Dendritic cell treated with granulocyte-macrophage colony-stimulating factor and Interleukin-4, amounts not matched to agents 40 ng/mL and 50 ng/mL, for 4 days (primary cell): ENCODE measurements around the gene DHCR24.

ENCODE experiments used
- H3K27ac Mint-ChIP-seq: one replicate; pipeline ENCODE4 v1.8.0; 2022; ENCODE audit warnings: mild to moderate bottlenecking, mixed read lengths
- H3K27me3 Mint-ChIP-seq: one replicate; pipeline ENCODE4 v1.8.0; 2022; ENCODE audit warnings: mild to moderate bottlenecking, mixed read lengths
- H3K36me3 Mint-ChIP-seq: one replicate; pipeline ENCODE4 v1.8.0; 2022; ENCODE audit warnings: low read depth, mixed read lengths
- H3K4me1 Mint-ChIP-seq: one replicate; pipeline ENCODE4 v1.8.0; 2022; ENCODE audit warnings: low read depth, mixed read lengths
- H3K4me3 Mint-ChIP-seq: one replicate; pipeline ENCODE4 v1.8.0; 2022; ENCODE audit warnings: mild to moderate bottlenecking, moderate library complexity, mixed read lengths
- H3K9me3 Mint-ChIP-seq: one replicate; pipeline ENCODE4 v1.8.0; 2022; ENCODE audit warnings: mixed read lengths
- intact Hi-C: fragments of 100-400 bp; cut with micrococcal nuclease; formaldehyde crosslinking; loops from one replicate; pipeline ENCODE4 v1.15.0; 2022

DHCR24 gene

GRCh38 chr1:54837002-54837853 lies 49.8 kb downstream of the DHCR24 start:
- Mint-ChIP-seq H3K4me1 (peaks cover 5% of the 10 kb centered on the region), H3K27ac (no peak overlapping the region), H3K4me3 (no peak overlapping the region), H3K36me3 (no peaks in the 10 kb centered on the region), H3K27me3 (no peaks in the 10 kb centered on the region), H3K9me3 (no peaks in the 10 kb centered on the region)
- intact Hi-C loops = no loop called here

DNA sequence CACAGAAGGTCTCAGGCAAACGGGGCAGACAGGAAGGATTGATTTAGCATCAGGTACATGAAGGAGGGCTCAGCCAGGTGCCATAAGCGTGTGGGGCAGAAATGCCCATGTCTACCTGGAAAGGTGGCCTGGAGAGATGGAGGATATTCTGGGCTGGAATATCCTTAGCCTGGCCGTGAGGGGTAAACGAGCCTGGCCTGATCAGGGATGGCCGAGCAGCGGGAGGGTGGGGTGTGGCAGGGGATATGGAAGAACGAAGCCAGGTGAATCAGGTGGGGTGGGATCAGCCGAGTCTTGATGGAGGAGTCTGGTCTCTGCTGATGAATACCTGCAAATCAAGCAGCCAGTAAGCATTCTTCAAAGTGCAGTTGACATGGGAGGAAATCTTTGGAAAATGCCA lies 50.4 kb downstream of the DHCR24 start:
- H3K9me3 Mint-ChIP-seq = peaks cover 3% of the 10 kb centered on the region
- H3K36me3 Mint-ChIP-seq = no peaks in the 10 kb centered on the region

GRCh38 chr1:54835970-54836369 lies 51.0 kb downstream of the DHCR24 start:
- H3K4me1 Mint-ChIP-seq = no peaks in the 10 kb centered on the region
- no peaks in the 10 kb centered on the region for H3K36me3 Mint-ChIP-seq
- no peak overlapping the region for H3K27ac Mint-ChIP-seq
- H3K27me3 Mint-ChIP-seq = no peaks in the 10 kb centered on the region
- no peak overlapping the region for H3K4me3 Mint-ChIP-seq
- intact Hi-C loops = no loop called here
- H3K9me3 Mint-ChIP-seq = peaks cover 9% of the 10 kb centered on the region

More for the DNA sequence above, 50.4 kb downstream of the DHCR24 start:
- Mint-ChIP-seq H3K27me3 (no peaks in the 10 kb centered on the region), H3K4me3 (no peak overlapping the region), H3K4me1 (peaks cover 1% of the 10 kb centered on the region), H3K27ac (no peak overlapping the region)
- intact Hi-C loops = no loop called here

GRCh38 chr1:54835131-54835898 lies 51.7 kb downstream of the DHCR24 start:
- Mint-ChIP-seq H3K4me1 (no peaks in the 10 kb centered on the region), H3K4me3 (no peak overlapping the region), H3K27ac (no peak overlapping the region), H3K36me3 (no peaks in the 10 kb centered on the region), H3K9me3 (peaks cover 15% of the 10 kb centered on the region), H3K27me3 (no peaks in the 10 kb centered on the region)
- intact Hi-C loops = no loop called here

- no peak overlapping the region for H3K4me3 Mint-ChIP-seq
- no peaks in the 10 kb centered on the region for H3K36me3 Mint-ChIP-seq
- no peaks in the 10 kb centered on the region for H3K27me3 Mint-ChIP-seq
- no peak overlapping the region for H3K27ac Mint-ChIP-seq
- H3K4me1 Mint-ChIP-seq = no peaks in the 10 kb centered on the region
- intact Hi-C loops = no loop called here
- peaks cover 15% of the 10 kb centered on the region for H3K9me3 Mint-ChIP-seq
Observed at GRCh38 chr1:54834007-54834541, 52.9 kb downstream of the DHCR24 start.

DNA sequence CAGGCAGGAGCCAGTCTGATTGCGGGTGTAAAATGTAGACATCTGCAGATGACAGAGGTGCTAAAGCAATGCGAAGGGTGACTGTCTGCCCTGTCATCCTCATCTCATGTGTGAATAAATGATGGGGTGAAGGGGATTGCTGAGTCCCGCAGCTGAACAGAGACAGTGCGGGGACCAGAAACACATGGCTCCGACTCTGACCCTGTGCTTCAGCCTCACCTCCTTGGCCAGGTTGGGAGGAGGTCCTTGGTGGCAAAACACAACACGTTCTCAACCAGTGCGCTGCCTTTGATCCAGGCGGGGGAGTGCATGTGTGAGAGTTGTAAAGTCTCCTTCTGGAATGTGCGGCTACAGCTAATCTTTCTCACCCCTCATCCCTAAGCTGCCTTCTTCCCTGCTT lies 53.9 kb downstream of the DHCR24 start:
- intact Hi-C loops = no loop called here

DNA sequence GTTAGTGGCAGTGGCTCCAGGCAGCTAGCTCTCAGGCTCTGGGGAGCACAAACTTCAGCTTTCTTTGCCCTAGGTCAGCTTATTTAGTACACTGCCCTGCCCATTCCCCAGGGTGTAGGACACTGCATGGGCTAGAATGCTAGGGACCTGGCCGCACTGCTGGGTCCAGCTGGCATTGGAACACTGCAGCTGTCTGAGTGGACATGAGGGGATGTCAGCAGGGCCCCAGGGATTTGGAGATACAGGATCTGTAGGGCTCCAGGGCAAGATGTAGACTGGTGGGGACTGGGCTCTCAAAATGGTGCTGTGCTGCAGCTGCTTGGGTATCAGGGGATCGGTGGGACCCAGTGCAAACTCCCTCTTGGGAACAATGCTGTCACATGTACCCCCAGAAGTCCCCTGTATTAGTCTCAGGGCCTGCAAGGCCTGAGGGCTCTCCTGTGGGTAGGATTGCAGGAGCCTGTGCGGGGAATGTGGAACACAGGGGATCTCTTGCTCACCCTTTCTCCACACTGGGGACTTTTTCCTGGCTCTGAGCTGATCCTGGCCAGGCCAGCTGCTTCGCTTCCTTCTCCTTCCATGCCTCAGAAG lies 60.7 kb downstream of the DHCR24 start:
- H3K4me3 Mint-ChIP-seq = no peak overlapping the region
- no peaks in the 10 kb centered on the region for H3K36me3 Mint-ChIP-seq
- intact Hi-C loops = no loop called here
- no peaks in the 10 kb centered on the region for H3K4me1 Mint-ChIP-seq
- peaks cover 2% of the 10 kb centered on the region for H3K27me3 Mint-ChIP-seq
- H3K9me3 Mint-ChIP-seq = peaks cover 54% of the 10 kb centered on the region
- no peak overlapping the region for H3K27ac Mint-ChIP-seq

More for the DNA sequence above, 53.9 kb downstream of the DHCR24 start:
- Mint-ChIP-seq H3K9me3 (peaks cover 19% of the 10 kb centered on the region), H3K27me3 (no peaks in the 10 kb centered on the region), H3K27ac (no peak overlapping the region), H3K36me3 (no peaks in the 10 kb centered on the region), H3K4me3 (no peak overlapping the region), H3K4me1 (no peaks in the 10 kb centered on the region)

DNA sequence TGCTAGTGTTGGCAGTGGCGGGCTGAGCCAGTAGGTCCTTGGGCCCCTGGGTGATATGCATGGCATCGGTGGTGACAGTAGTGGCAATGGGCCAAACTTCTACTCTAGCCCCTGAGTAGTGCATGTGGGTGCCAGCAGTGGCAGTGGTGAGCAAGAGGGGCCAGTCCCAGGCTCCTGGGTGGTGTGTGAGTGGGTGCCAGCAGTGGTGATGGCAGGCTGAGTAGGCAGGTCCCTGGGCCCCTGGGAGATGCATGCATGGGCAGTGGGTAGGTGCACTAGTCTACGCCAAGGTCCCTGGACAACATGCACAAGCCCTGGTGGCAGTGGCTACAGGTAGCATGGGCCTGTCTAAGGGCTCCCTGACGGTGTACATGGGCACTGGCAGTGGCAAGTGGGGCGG lies 61.3 kb downstream of the DHCR24 start:
- Mint-ChIP-seq H3K27ac (no peak overlapping the region), H3K9me3 (peaks cover 48% of the 10 kb centered on the region), H3K27me3 (peaks cover 2% of the 10 kb centered on the region), H3K4me3 (no peak overlapping the region), H3K4me1 (no peaks in the 10 kb centered on the region), H3K36me3 (no peaks in the 10 kb centered on the region)
- intact Hi-C loops = no loop called here

DNA sequence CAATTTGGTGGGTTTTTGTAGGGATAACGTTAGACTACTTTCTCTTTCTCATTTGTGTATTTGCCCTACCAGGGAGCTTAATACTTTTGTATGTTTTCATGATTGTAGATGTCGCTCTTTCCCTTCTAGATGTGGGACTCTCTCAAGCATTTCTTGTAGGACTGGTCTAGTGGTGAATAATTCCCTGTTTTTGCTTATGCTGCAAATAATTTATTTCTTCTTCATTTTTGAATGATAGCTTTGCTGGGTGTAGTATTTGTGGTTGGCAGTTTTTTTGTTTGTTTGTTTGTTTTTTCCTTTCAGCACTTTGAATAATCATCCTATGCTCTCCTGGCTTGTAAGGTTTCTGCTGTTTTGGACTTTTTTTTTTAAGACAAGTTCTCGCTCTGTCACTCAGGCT lies 63.3 kb downstream of the DHCR24 start:
- intact Hi-C loops = no loop called here
- no peak overlapping the region for H3K27ac Mint-ChIP-seq
- peaks cover 2% of the 10 kb centered on the region for H3K27me3 Mint-ChIP-seq
- no peaks in the 10 kb centered on the region for H3K4me1 Mint-ChIP-seq
- peaks cover 45% of the 10 kb centered on the region for H3K9me3 Mint-ChIP-seq
- no peaks in the 10 kb centered on the region for H3K36me3 Mint-ChIP-seq
- H3K4me3 Mint-ChIP-seq = no peak overlapping the region

DNA sequence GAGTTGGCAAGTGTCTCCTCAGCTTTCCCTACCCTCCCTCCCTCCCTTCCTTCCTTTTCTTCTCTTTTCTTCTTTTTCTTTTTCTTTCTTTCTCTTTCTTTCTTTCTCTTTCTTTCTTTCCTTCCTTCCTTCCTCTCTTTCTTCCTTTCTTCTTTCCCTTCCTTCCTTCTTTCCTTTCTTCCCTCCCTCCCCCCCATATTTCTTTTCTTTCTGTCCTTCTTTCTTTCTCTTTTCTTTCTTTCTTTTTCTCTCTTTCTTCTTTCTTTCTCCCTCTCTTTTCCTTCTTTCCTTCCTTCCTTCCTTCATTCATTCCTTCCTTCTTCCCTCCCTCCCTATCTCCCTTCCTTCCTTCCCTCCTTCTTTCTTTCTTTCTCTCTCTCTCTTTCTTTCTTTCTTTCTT lies 67.3 kb downstream of the DHCR24 start:
- Mint-ChIP-seq H3K36me3 (no peaks in the 10 kb centered on the region), H3K4me1 (no peaks in the 10 kb centered on the region), H3K27me3 (peaks cover 2% of the 10 kb centered on the region), H3K9me3 (peaks cover 16% of the 10 kb centered on the region), H3K27ac (no peak overlapping the region), H3K4me3 (no peak overlapping the region)
- intact Hi-C loops = loop anchor here (10.0 kb wide), 1 partner anchor 325 kb away; no protein-coding TSS in a partner anchor

- Mint-ChIP-seq H3K4me1 (no peaks in the 10 kb centered on the region), H3K27me3 (peaks cover 2% of the 10 kb centered on the region), H3K36me3 (no peaks in the 10 kb centered on the region), H3K9me3 (peaks cover 11% of the 10 kb centered on the region), H3K27ac (no peak overlapping the region), H3K4me3 (no peak overlapping the region)
- intact Hi-C loops = loop anchor here (10.0 kb wide), 1 partner anchor 324 kb away; no protein-coding TSS in a partner anchor
Observed at GRCh38 chr1:54819195-54819536, 67.8 kb downstream of the DHCR24 start.

DNA sequence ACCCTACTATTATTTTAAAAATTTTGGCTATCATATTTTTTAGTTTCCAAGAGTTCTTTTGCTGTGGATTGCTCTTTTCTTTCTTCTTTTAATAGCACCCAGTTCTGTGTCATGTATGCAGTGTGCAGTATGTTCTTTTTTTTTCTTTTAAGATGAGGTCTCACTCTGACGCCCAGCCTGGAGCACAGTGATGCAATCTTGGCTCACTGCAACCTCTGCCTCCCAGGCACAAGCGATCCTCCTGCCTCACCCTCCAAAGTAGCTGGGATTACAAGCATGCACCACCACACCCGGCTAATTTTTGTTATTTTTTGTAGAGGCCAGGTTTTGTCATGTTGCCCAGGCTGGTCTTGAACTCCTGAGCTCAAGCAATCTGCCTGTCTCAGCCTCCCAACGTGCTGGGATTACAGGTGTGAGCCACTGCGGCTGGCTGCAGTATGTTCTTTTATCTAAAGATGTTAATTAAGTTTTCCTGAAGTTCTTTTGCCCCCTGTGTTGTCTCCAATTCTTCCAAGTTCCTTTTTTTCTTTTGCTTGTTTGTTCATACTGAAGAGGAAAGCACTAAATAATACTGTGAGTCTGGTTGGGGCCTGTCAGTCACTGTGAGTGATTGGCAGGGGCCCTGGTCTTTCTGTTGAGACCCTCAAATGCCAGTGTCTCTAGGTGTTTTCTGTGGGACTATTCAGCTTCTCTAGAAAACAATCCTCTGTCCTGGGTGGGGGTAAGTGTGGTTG lies 68.4 kb downstream of the DHCR24 start:
- Mint-ChIP-seq H3K36me3 (no peaks in the 10 kb centered on the region), H3K27me3 (no peaks in the 10 kb centered on the region), H3K27ac (no peak overlapping the region), H3K4me1 (no peaks in the 10 kb centered on the region), H3K4me3 (no peak overlapping the region), H3K9me3 (peaks cover 5% of the 10 kb centered on the region)
- intact Hi-C loops = loop anchor here (10.0 kb wide), 1 partner anchor 324 kb away; no protein-coding TSS in a partner anchor

GRCh38 chr1:54816951-54817350 lies 70.0 kb downstream of the DHCR24 start:
- intact Hi-C loops = loop anchor here (10.0 kb wide), 1 partner anchor 322 kb away; no protein-coding TSS in a partner anchor
- Mint-ChIP-seq H3K36me3 (no peaks in the 10 kb centered on the region), H3K4me3 (no peak overlapping the region), H3K4me1 (no peaks in the 10 kb centered on the region), H3K27me3 (no peaks in the 10 kb centered on the region), H3K9me3 (no peaks in the 10 kb centered on the region), H3K27ac (no peak overlapping the region)
